H9 (cell line): Measurements from ENCODE around the gene LRFN2. TPM values are rescaled to one million over a fixed set of nuclear protein-coding genes. Genes with fewer than 3 reads are reported as not detected.

Source experiments
- DNase-seq: peaks from one replicate; pipeline ENCODE4 v3.0.0-alpha.2; 2017
- H2AFZ ChIP-seq: one replicate; pipeline ENCODE4 v1.6.1; 2013; ENCODE audit warnings: mild to moderate bottlenecking, low read length, control low read depth, moderate library complexity
- H2AK5ac ChIP-seq: 2 replicates; pipeline ENCODE4 v1.6.1; 2013; ENCODE audit warnings: low read length, control low read depth, mixed read lengths; ENCODE audit not compliant: insufficient read length
- H2BK120ac ChIP-seq: one replicate; pipeline ENCODE4 v1.6.1; 2013; ENCODE audit warnings: low read depth, mild to moderate bottlenecking, low read length, control low read depth, inconsistent platforms; ENCODE audit not compliant: poor library complexity, severe bottlenecking
- H2BK12ac ChIP-seq: 2 replicates; pipeline ENCODE4 v1.6.1; 2013; ENCODE audit warnings: low read length, control low read depth, mixed read lengths, low read depth; ENCODE audit not compliant: insufficient read length
- H2BK15ac ChIP-seq: 2 replicates; pipeline ENCODE4 v1.6.1; 2013; ENCODE audit warnings: low read depth, low read length, control low read depth
- H2BK20ac ChIP-seq: one replicate; pipeline ENCODE4 v1.6.1; 2013; ENCODE audit warnings: low read depth, mild to moderate bottlenecking, low read length, control low read depth, inconsistent platforms; ENCODE audit not compliant: poor library complexity, severe bottlenecking
- H2BK5ac ChIP-seq: 2 replicates; pipeline ENCODE4 v1.6.1; 2013; ENCODE audit warnings: low read length, control low read depth, mixed read lengths; ENCODE audit not compliant: insufficient read length
- H3K14ac ChIP-seq: 2 replicates; pipeline ENCODE4 v1.6.1; 2013; ENCODE audit warnings: low read length, control low read depth; ENCODE audit not compliant: insufficient read depth
- H3K18ac ChIP-seq: 2 replicates; pipeline ENCODE4 v1.6.1; 2013; ENCODE audit warnings: low read depth, mild to moderate bottlenecking, mixed read lengths, low read length, control low read depth; ENCODE audit not compliant: insufficient read length
- H3K23ac ChIP-seq: 2 replicates; pipeline ENCODE4 v1.6.1; 2013; ENCODE audit warnings: low read length, control low read depth, mixed read lengths, low read depth; ENCODE audit not compliant: insufficient read length
- H3K23me2 ChIP-seq: 2 replicates; pipeline ENCODE4 v1.6.1; 2013; ENCODE audit warnings: low read depth, mild to moderate bottlenecking, mixed read lengths, low read length, control low read depth; ENCODE audit not compliant: insufficient read length, poor library complexity, severe bottlenecking
- H3K27ac ChIP-seq: 2 replicates; pipeline ENCODE4 v1.5.1; 2013; ENCODE audit warnings: low read length, control low read depth, mixed read lengths, low read depth; ENCODE audit not compliant: insufficient read length
- H3K27me3 ChIP-seq: 2 replicates; pipeline ENCODE4 v1.6.1; 2013; ENCODE audit warnings: low read length, control low read depth, inconsistent platforms; ENCODE audit not compliant: insufficient read depth
- H3K4ac ChIP-seq: 2 replicates; pipeline ENCODE4 v1.6.1; 2013; ENCODE audit warnings: low read depth, mild to moderate bottlenecking, control low read depth, inconsistent platforms, low read length, moderate library complexity
- H3K4me1 ChIP-seq: 2 replicates; pipeline ENCODE4 v1.6.1; 2013; ENCODE audit warnings: low read length, control low read depth, inconsistent platforms; ENCODE audit not compliant: insufficient read depth
- H3K4me2 ChIP-seq: 2 replicates; pipeline ENCODE4 v1.6.1; 2013; ENCODE audit warnings: low read length, control low read depth, mixed read lengths; ENCODE audit not compliant: insufficient read length, insufficient read depth
- H3K56ac ChIP-seq: 2 replicates; pipeline ENCODE4 v1.6.1; 2013; ENCODE audit warnings: low read depth, mild to moderate bottlenecking, mixed read lengths, low read length, control low read depth; ENCODE audit not compliant: insufficient read length
- H3K79me1 ChIP-seq: 2 replicates; pipeline ENCODE4 v1.6.1; 2013; ENCODE audit warnings: low read depth, mild to moderate bottlenecking, moderate library complexity, low read length, control low read depth, inconsistent platforms; ENCODE audit not compliant: insufficient read depth, poor library complexity, severe bottlenecking
- H3K79me2 ChIP-seq: 2 replicates; pipeline ENCODE4 v1.6.1; 2013; ENCODE audit warnings: low read length, control low read depth, inconsistent platforms; ENCODE audit not compliant: insufficient read depth
- H3K9ac ChIP-seq: 2 replicates; pipeline ENCODE4 v1.6.1; 2013; ENCODE audit warnings: low read length, control low read depth, mixed read lengths; ENCODE audit not compliant: insufficient read length; ENCODE audit errors: extremely low read depth
- H3K9me3 ChIP-seq: one replicate; pipeline ENCODE4 v1.6.1; 2013; ENCODE audit warnings: low read depth, low read length, inconsistent platforms; ENCODE audit not compliant: control insufficient read depth
- H3T11ph ChIP-seq: one replicate; pipeline ENCODE4 v1.6.1; 2013; ENCODE audit warnings: mild to moderate bottlenecking, low read length, control low read depth, inconsistent platforms
- H4K20me1 ChIP-seq: one replicate; pipeline ENCODE4 v1.6.1; 2013; ENCODE audit not compliant: control insufficient read depth, insufficient read length, insufficient read depth
- H4K5ac ChIP-seq: 2 replicates; pipeline ENCODE4 v1.6.1; 2013; ENCODE audit warnings: low read depth, mild to moderate bottlenecking, mixed read lengths, low read length, control low read depth; ENCODE audit not compliant: insufficient read length
- H4K8ac ChIP-seq: replicated peaks from 2 replicates; pipeline ENCODE4 v1.6.1; 2013; ENCODE audit warnings: low read length, control low read depth, mixed read lengths, low read depth; ENCODE audit not compliant: insufficient read length
- H4K91ac ChIP-seq: 2 replicates; pipeline ENCODE4 v1.6.1; 2013; ENCODE audit warnings: low read depth, mild to moderate bottlenecking, moderate library complexity, mixed read lengths, low read length, control low read depth; ENCODE audit not compliant: insufficient read length
- H3K27ac Mint-ChIP-seq, 3 experiments: 2 replicates in 2 of 3; 3 replicates in 1 of 3; pipeline ENCODE4 v1.8.0; 2020 to 2021; ENCODE audit warnings: mixed read lengths in 3 of 3, mild to moderate bottlenecking in 1 of 3, moderate library complexity in 1 of 3
- H3K27me3 Mint-ChIP-seq: 2 replicates; pipeline ENCODE4 v1.8.0; 2021; ENCODE audit warnings: low read depth, mild to moderate bottlenecking, moderate library complexity, mixed read lengths
- H3K36me3 Mint-ChIP-seq, 3 experiments: 2 replicates in 2 of 3; 3 replicates in 1 of 3; pipeline ENCODE4 v1.8.0; 2020 to 2021; ENCODE audit warnings: low read depth in 3 of 3, mixed read lengths in 3 of 3; ENCODE audit not compliant: insufficient read depth in 1 of 3
- H3K4me1 Mint-ChIP-seq, 2 experiments: 2 replicates each; pipeline ENCODE4 v1.8.0; 2020; ENCODE audit warnings: mixed read lengths in 2 of 2
- H3K4me3 Mint-ChIP-seq, 2 experiments: 2 replicates in 1 of 2; 3 replicates in 1 of 2; pipeline ENCODE4 v1.8.0; 2020 to 2021; ENCODE audit warnings: mild to moderate bottlenecking in 2 of 2, mixed read lengths in 2 of 2, moderate library complexity in 1 of 2
- H3K9me3 Mint-ChIP-seq, 2 experiments: 2 replicates in 1 of 2; 3 replicates in 1 of 2; pipeline ENCODE4 v1.8.0; 2020; ENCODE audit warnings: mild to moderate bottlenecking in 2 of 2, mixed read lengths in 2 of 2, moderate library complexity in 1 of 2
- CTCF ChIP-seq: fragments of 200-600 bp; sonication (generic); conservative IDR thresholded peaks from 3 replicates; pipeline ENCODE4 v1.8.0; 2021; ENCODE audit warnings: antibody characterized with exemption, mild to moderate bottlenecking
- WGBS: extraction: QIAGEN DNeasy Blood & Tissue Kit; methylation state at CpG from one replicate; pipeline ENCODE4 v1.1.7; 2013; ENCODE audit warnings: missing lambda C conversion rate, low lambda C conversion rate, mixed read lengths; ENCODE audit not compliant: insufficient read length; ENCODE audit errors: extremely low coverage; 5-methylcytosine and 5-hydroxymethylcytosine counted together
- total RNA-seq: library from RNA; stranded (reverse); gene quantifications from 2 replicates; pipeline ENCODE4 v1.2.1, GENCODE V29; 2021

Gene LRFN2
- total RNA-seq, 1 experiment from 2014 or later: 0.11 TPM

- Histone ChIP-seq H3K27ac (no peak overlapping the region), H2AK5ac (no peak overlapping the region), H3K79me2 (no peaks in the 10 kb centered on the region), H4K5ac (no peak overlapping the region), H4K20me1 (no peaks in the 10 kb centered on the region), H3K4ac (no peak overlapping the region), H3K9me3 (no peaks in the 10 kb centered on the region), H2BK120ac (no peak overlapping the region), H3K79me1 (no peaks in the 10 kb centered on the region), H3K56ac (no peak overlapping the region), H2BK12ac (no peak overlapping the region), H3T11ph (no peak overlapping the region), H3K18ac (no peak overlapping the region), H2BK20ac (no peak overlapping the region), H4K8ac (no peak overlapping the region), H3K23ac (no peak overlapping the region), H3K4me2 (peak overlapping the region; percentile 90), H3K27me3 (no peaks in the 10 kb centered on the region; the same call in 1 of the 2 replicates), H3K4me1 (no peaks in the 10 kb centered on the region; the same call in 1 of the 2 replicates), H2BK5ac (no peak overlapping the region), H3K14ac (no peak overlapping the region), H4K91ac (no peak overlapping the region), H2AFZ (no peak overlapping the region), H3K23me2 (peaks cover 17% of the 10 kb centered on the region), H3K9ac (no peak overlapping the region), H2BK15ac (no peak overlapping the region)
- peaks cover 32 to 35% of the 10 kb centered on the region in 2 experiments for H3K4me1 Mint-ChIP-seq
- peaks cover 0 to 2% (median 0%) of the 10 kb centered on the region in 3 experiments; a peak in 2 of 7 replicates for H3K36me3 Mint-ChIP-seq
- WGBS: no CpG with 5 or more reads among the region's 11 CpGs
- no peaks in the 10 kb centered on the region; a peak in 2 of 5 replicates for H3K9me3 Mint-ChIP-seq
- no peak for TF ChIP-seq CTCF
- peaks cover 64% of the 10 kb centered on the region for H3K27me3 Mint-ChIP-seq
- peak; percentile 73 for DNase-seq
- peak overlapping the region in 1 of 3 experiments; percentile 4; a peak in 1 of 7 replicates for H3K27ac Mint-ChIP-seq
- peak overlapping the region; percentile 76 to 97 for H3K4me3 Mint-ChIP-seq
Measured at GRCh38 chr6:40585651-40586269, 1.4 kb downstream of the LRFN2 start.
